Measurements from ENCODE around the gene MTG2.

DNA sequence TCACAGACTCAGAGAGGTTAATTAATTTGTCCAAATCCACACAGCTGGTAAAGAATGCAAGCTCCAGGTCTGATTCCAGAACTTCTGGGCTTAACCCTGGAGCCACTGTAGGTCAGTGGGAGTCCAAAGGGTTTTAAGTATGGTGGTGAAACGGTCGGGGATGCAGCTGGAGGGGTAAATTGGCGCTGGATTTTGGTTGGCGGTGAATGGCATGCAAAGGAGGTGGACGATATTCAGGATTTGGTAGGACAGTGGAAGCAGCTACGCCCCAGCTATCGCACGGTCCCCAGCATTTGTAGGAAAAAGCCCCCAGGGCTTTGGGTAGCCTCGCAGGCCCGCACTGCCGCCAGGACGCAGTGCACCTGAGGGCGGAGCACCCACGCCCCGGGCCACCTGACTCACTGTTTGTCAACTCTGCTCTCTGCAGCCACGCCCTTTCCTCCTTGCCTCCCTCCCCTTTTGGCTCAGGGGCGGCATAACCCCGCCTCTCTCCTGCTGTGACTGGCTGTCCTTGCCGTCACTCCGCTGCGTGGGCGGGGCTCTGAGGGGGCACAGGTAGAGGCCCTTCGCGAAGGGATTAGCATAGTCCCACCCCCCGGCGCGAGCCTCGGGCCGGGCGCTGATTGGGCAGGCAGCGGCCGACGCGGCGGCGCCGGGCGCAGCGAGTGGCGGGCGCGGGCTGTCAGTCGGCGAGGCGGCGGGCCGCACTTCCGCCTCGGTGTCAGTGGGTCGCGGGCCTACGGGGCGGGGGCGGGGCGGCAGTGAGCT lies 55.2 kb downstream of the MTG2 start, which contains the start of gene OSBPL2:
- peak; percentile 96 for TF ChIP-seq POLR2AphosphoS5 (IDR thresholded peaks at IDR 0.05)
- TF ChIP-seq, protein P1, sequence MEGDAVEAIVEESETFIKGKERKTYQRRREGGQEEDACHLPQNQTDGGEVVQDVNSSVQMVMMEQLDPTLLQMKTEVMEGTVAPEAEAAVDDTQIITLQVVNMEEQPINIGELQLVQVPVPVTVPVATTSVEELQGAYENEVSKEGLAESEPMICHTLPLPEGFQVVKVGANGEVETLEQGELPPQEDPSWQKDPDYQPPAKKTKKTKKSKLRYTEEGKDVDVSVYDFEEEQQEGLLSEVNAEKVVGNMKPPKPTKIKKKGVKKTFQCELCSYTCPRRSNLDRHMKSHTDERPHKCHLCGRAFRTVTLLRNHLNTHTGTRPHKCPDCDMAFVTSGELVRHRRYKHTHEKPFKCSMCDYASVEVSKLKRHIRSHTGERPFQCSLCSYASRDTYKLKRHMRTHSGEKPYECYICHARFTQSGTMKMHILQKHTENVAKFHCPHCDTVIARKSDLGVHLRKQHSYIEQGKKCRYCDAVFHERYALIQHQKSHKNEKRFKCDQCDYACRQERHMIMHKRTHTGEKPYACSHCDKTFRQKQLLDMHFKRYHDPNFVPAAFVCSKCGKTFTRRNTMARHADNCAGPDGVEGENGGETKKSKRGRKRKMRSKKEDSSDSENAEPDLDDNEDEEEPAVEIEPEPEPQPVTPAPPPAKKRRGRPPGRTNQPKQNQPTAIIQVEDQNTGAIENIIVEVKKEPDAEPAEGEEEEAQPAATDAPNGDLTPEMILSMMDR (IDR thresholded peaks at IDR 0.05) = peak in 1 of 4 experiments; percentile 11
